ENCODE measurements around the gene SUCLG1. TPM values are rescaled to one million over a fixed set of nuclear protein-coding genes. Genes with fewer than 3 reads are reported as not detected.

Gene SUCLG1
- total and polyA plus RNA-seq, 8 donors, result 19.6 to 115 (median 93.0) TPM

- intact Hi-C loops (cut with DNase I; ENCODE audit: low total_unique reads), result no loop called here
- peaks cover 18 to 86% (median 80%) of the 10 kb centered on the region in 4 donors for H3K36me3 ChIP-seq
- DNase-seq, result no peak
- TF ChIP-seq CTCF (IDR thresholded peaks at IDR 0.05) (no peak), POLR2A (IDR thresholded peaks at IDR 0.05) (no peak), EP300 (IDR thresholded peaks at IDR 0.05) (no peak)
- H3K9me3 ChIP-seq, result no peaks in the 10 kb centered on the region
- no peak overlapping the region for H3K27ac ChIP-seq
- peaks cover 0 to 8% (median 0%) of the 10 kb centered on the region in 4 donors for H3K4me1 ChIP-seq
- no peaks in the 10 kb centered on the region for H3K27me3 ChIP-seq
- no peak overlapping the region for H3K4me3 ChIP-seq
These were observed 15.6 kb downstream of the SUCLG1 start for GRCh38 chr2:84443477-84443876.

GRCh38 chr2:84442888-84443287, 16.2 kb downstream of the SUCLG1 start:
- DNase-seq, result no peak
- H3K4me3 ChIP-seq, result no peak overlapping the region
- H3K27me3 ChIP-seq, result no peaks in the 10 kb centered on the region
- intact Hi-C loops (cut with DNase I; ENCODE audit: low total_unique reads), result no loop called here
- peaks cover 19 to 92% (median 86%) of the 10 kb centered on the region in 4 donors for H3K36me3 ChIP-seq
- no peak overlapping the region for H3K27ac ChIP-seq
- TF ChIP-seq EP300 (IDR thresholded peaks at IDR 0.05), result no peak
- no peak for TF ChIP-seq POLR2AphosphoS5 (IDR thresholded peaks at IDR 0.05)
- no peak for TF ChIP-seq CTCF (IDR thresholded peaks at IDR 0.05)
- TF ChIP-seq POLR2A (IDR thresholded peaks at IDR 0.05), result no peak
- no peaks in the 10 kb centered on the region for H3K9me3 ChIP-seq
- H3K4me1 ChIP-seq, result peaks cover 0 to 8% (median 0%) of the 10 kb centered on the region in 4 donors
- WGBS, 5 donors, result 64 to 82% (median 74%) methylated on average over 3 of the region's 3 CpGs

- H3K9me3 ChIP-seq, result no peaks in the 10 kb centered on the region
- no peak overlapping the region for H3K27ac ChIP-seq
- DNase-seq, result no peak
- H3K27me3 ChIP-seq, result no peaks in the 10 kb centered on the region
- TF ChIP-seq POLR2A (IDR thresholded peaks at IDR 0.05) (no peak), CTCF (IDR thresholded peaks at IDR 0.05) (no peak), POLR2AphosphoS5 (IDR thresholded peaks at IDR 0.05) (no peak), EP300 (IDR thresholded peaks at IDR 0.05) (no peak)
- H3K4me1 ChIP-seq, result peaks cover 0 to 8% (median 2%) of the 10 kb centered on the region in 4 donors
- whole genome bisulfite sequencing, 5 donors, result 92 to 100% (median 98%) methylated on average over 1 of the region's 1 CpG
- H3K36me3 ChIP-seq, result peaks cover 19 to 96% (median 91%) of the 10 kb centered on the region in 4 donors
- H3K4me3 ChIP-seq, result no peak overlapping the region
- intact Hi-C loops (cut with DNase I; ENCODE audit: low total_unique reads), result no loop called here
These were observed 17.6 kb downstream of the SUCLG1 start for GRCh38 chr2:84441505-84441904.

- TF ChIP-seq POLR2AphosphoS5 (IDR thresholded peaks at IDR 0.05) (no peak), CTCF (IDR thresholded peaks at IDR 0.05) (no peak), EP300 (IDR thresholded peaks at IDR 0.05) (no peak), POLR2A (IDR thresholded peaks at IDR 0.05) (no peak)
- no peak for DNase-seq
- Histone ChIP-seq H3K4me1 (peaks cover 0 to 11% (median 4%) of the 10 kb centered on the region in 4 donors), H3K36me3 (peaks cover 19 to 96% (median 88%) of the 10 kb centered on the region in 4 donors), H3K4me3 (no peak overlapping the region), H3K9me3 (no peaks in the 10 kb centered on the region), H3K27ac (no peak overlapping the region), H3K27me3 (no peaks in the 10 kb centered on the region)
- 84 to 95% (median 92%) methylated on average over 4 of the region's 4 CpGs for WGBS, 5 donors
- intact Hi-C loops (cut with DNase I; ENCODE audit: low total_unique reads), result no loop called here
These were observed 18.0 kb downstream of the SUCLG1 start for GRCh38 chr2:84441036-84441435.
